Keratinocyte (primary cell): ENCODE measurements around the gene LRBA. TPM values are rescaled to one million over a fixed set of nuclear protein-coding genes. Genes with fewer than 3 reads are reported as not detected.

Experiments used
- DNase-seq: peaks from one replicate; pipeline ENCODE4 v3.0.0-alpha.2; 2011; ENCODE audit warnings: low read depth, missing footprints, low spot score
- FAIRE-seq: peaks from 2 replicates; lab custom pipeline; 2011; peaks lifted over from hg19 to GRCh38; lab: Jason Lieb, UNC
- H2AFZ ChIP-seq: 2 replicates; pipeline ENCODE4 v1.6.0; 2012; ENCODE audit warnings: low read length, control low read depth, inconsistent platforms; ENCODE audit not compliant: control insufficient read depth
- H3K27ac ChIP-seq: 2 replicates; pipeline ENCODE4 v1.5.1; 2011; ENCODE audit warnings: low read length; ENCODE audit not compliant: control insufficient read depth, insufficient read depth
- H3K27me3 ChIP-seq: 3 replicates; pipeline ENCODE4 v1.6.0; 2011; ENCODE audit warnings: low read length; ENCODE audit not compliant: control insufficient read depth, insufficient read depth; ENCODE audit errors: extremely low read depth
- H3K36me3 ChIP-seq, 2 experiments: 2 replicates in 1 of 2; 3 replicates in 1 of 2; pipeline ENCODE4 v1.5.1; 2011; ENCODE audit warnings: low read length in 2 of 2, mild to moderate bottlenecking in 1 of 2; ENCODE audit not compliant: control insufficient read depth in 2 of 2, insufficient read depth in 2 of 2; ENCODE audit errors: extremely low read depth in 1 of 2
- H3K4me1 ChIP-seq: 3 replicates; pipeline ENCODE4 v1.5.1; 2011; ENCODE audit warnings: low read length; ENCODE audit not compliant: control insufficient read depth, insufficient read depth; ENCODE audit errors: extremely low read depth
- H3K4me2 ChIP-seq: 3 replicates; pipeline ENCODE4 v1.6.0; 2011; ENCODE audit warnings: low read depth, low read length; ENCODE audit not compliant: control insufficient read depth, insufficient read depth; ENCODE audit errors: extremely low read depth
- H3K4me3 ChIP-seq, 3 experiments: fragments of 200-600 bp in 1 of 3; sonication (generic) in 1 of 3; 2 replicates in 2 of 3; 3 replicates in 1 of 3; pipeline ENCODE4 v1.5.1; 2011 to 2016; ENCODE audit warnings: low read length in 3 of 3, mild to moderate bottlenecking in 3 of 3, control low read depth in 2 of 3, inconsistent platforms in 1 of 3, low read depth in 1 of 3, mixed read lengths in 1 of 3, mixed run types in 1 of 3, moderate library complexity in 1 of 3; ENCODE audit not compliant: control insufficient read depth in 2 of 3, insufficient read depth in 2 of 3; ENCODE audit errors: extremely low read depth in 1 of 3
- H3K79me2 ChIP-seq: 2 replicates; pipeline ENCODE4 v1.6.0; 2012; ENCODE audit warnings: low read length; ENCODE audit not compliant: control insufficient read depth, insufficient read depth
- H3K9ac ChIP-seq: 3 replicates; pipeline ENCODE4 v1.6.0; 2011; ENCODE audit warnings: low read length; ENCODE audit not compliant: control insufficient read depth, insufficient read depth; ENCODE audit errors: extremely low read depth
- H3K9me1 ChIP-seq: 3 replicates; pipeline ENCODE4 v1.6.0; 2011; ENCODE audit warnings: low read length; ENCODE audit not compliant: control insufficient read depth, insufficient read depth; ENCODE audit errors: extremely low read depth
- H3K9me3 ChIP-seq: 2 replicates; pipeline ENCODE4 v1.5.1; 2012; ENCODE audit warnings: low read depth, low read length; ENCODE audit not compliant: control insufficient read depth
- H4K20me1 ChIP-seq: 3 replicates; pipeline ENCODE4 v1.6.0; 2011; ENCODE audit warnings: low read length; ENCODE audit not compliant: control insufficient read depth, insufficient read depth; ENCODE audit errors: extremely low read depth
- CTCF ChIP-seq, 3 experiments: IDR thresholded peaks in 1 of 3; conservative IDR thresholded peaks in 1 of 3; optimal IDR thresholded peaks in 1 of 3; 2 replicates in 2 of 3; 3 replicates in 1 of 3; pipeline versions ENCODE3 to v1.5.1; 2011; ENCODE audit warnings: low read length in 3 of 3, mild to moderate bottlenecking in 3 of 3, moderate library complexity in 2 of 3, control low read depth in 1 of 3, inconsistent platforms in 1 of 3; ENCODE audit not compliant: insufficient read depth in 2 of 3; ENCODE audit errors: extremely low read depth in 1 of 3
- EZH2 ChIP-seq: IDR thresholded peaks from one replicate; pipeline ENCODE4 v1.6.1; 2012; ENCODE audit warnings: inconsistent platforms, mild to moderate bottlenecking, low read length, moderate library complexity
- dilution Hi-C: fragments of 300-500 bp; cut with MboI; formaldehyde crosslinking; loops from one replicate; pipeline ENCODE4 v1.7.0; 2020; ENCODE audit warnings: low sequenced_read_pairs; ENCODE audit not compliant: extremely low pct_ligation_motif_present
- polyA plus RNA-seq, 5 experiments: library from polyadenylated mRNA; depleted of rRNA in 3 of 5; stranded (reverse) in 3 of 5; stranded (forward) in 1 of 5; unstranded in 1 of 5; fragments of >200 nt; gene quantifications; 1 replicate in 1 of 5; 2 replicates in 3 of 5; 3 replicates in 1 of 5; pipeline versions ENCODE4 v1.2.1 to v1.2.3, GENCODE V29; 2011 to 2012; ENCODE audit warnings: missing spikeins in 2 of 5, low read depth in 1 of 5, low replicate concordance in 1 of 5

The LRBA gene
- polyA plus RNA-seq, 1 donor (not counting 4 experiments of a cell fraction or from before 2014, with no cell fraction given), result 35.6 TPM

- dilution Hi-C loops, result no loop called here
Measured at GRCh38 chr4:150949342-150949741, 65.7 kb downstream of the LRBA start.

GRCh38 chr4:150948710-150949109, 66.4 kb downstream of the LRBA start:
- Histone ChIP-seq H3K36me3 (no peaks in the 10 kb centered on the region), H3K27me3 (no peaks in the 10 kb centered on the region), H2AFZ (no peak overlapping the region), H3K4me3 (no peak overlapping the region), H3K27ac (no peak overlapping the region), H3K9me3 (no peaks in the 10 kb centered on the region), H3K79me2 (peaks cover 60% of the 10 kb centered on the region), H3K9me1 (no peaks in the 10 kb centered on the region), H4K20me1 (peaks cover 3% of the 10 kb centered on the region), H3K4me1 (peaks cover 1% of the 10 kb centered on the region), H3K9ac (no peak overlapping the region), H3K4me2 (no peak overlapping the region)
- TF ChIP-seq CTCF (optimal IDR thresholded peaks at IDR 0.05 in 1 of 3, IDR thresholded peaks at IDR 0.05 in 1 of 3, conservative IDR thresholded peaks at IDR 0.05 in 1 of 3; ENCODE audit: extremely low read depth in 1 of 3, insufficient read depth in 2 of 3, low read length in 3 of 3), result no peak
- no peak for TF ChIP-seq EZH2
- dilution Hi-C loops, result no loop called here
- no peak for FAIRE-seq
- no peak for DNase-seq

More at GRCh38 chr4:150949342-150949741, 65.7 kb downstream of the LRBA start:
- no peaks in the 10 kb centered on the region for H3K9me3 ChIP-seq
- no peaks in the 10 kb centered on the region for H3K9me1 ChIP-seq
- no peak for FAIRE-seq
- H3K27me3 ChIP-seq, result no peaks in the 10 kb centered on the region
- no peak overlapping the region for H3K4me2 ChIP-seq
- no peak overlapping the region for H3K4me3 ChIP-seq
- no peak overlapping the region for H3K9ac ChIP-seq
- no peaks in the 10 kb centered on the region for H3K4me1 ChIP-seq
- no peak for TF ChIP-seq EZH2
- no peak for TF ChIP-seq CTCF (optimal IDR thresholded peaks at IDR 0.05 in 1 of 3, IDR thresholded peaks at IDR 0.05 in 1 of 3, conservative IDR thresholded peaks at IDR 0.05 in 1 of 3; ENCODE audit: extremely low read depth in 1 of 3, insufficient read depth in 2 of 3, low read length in 3 of 3)
- H3K79me2 ChIP-seq, result peaks cover 58% of the 10 kb centered on the region
- no peak overlapping the region for H2AFZ ChIP-seq
- no peak overlapping the region for H3K27ac ChIP-seq
- peaks cover 3% of the 10 kb centered on the region for H4K20me1 ChIP-seq
- H3K36me3 ChIP-seq, result no peaks in the 10 kb centered on the region
- DNase-seq, result no peak
